ENCODE results near the gene RTKN. TPM values are rescaled to one million over a fixed set of nuclear protein-coding genes. Genes with fewer than 3 reads are reported as not detected.
A peak's percentile ranks its signal among the peaks of the same experiment; 100 is the strongest.

The RTKN gene
- total and polyA plus RNA-seq, 2 of the 13 experiments (the other 11 are each of a cell fraction or from before 2014, with no cell fraction given) = 159 to 166 TPM

- TF ChIP-seq FOXK1 (CRISPR knock-in tag; IDR thresholded peaks at IDR 0.05; ENCODE audit: borderline replicate concordance, low read depth) (peak; percentile 93; the same call in 1 of the 2 replicates), MXI1 (IDR thresholded peaks at IDR 0.05; ENCODE audit: borderline replicate concordance, low read depth, low read length) (peak; percentile 81; the same call in 2 of the 3 replicates), KDM5B (CRISPR knock-in tag; IDR thresholded peaks at IDR 0.05; ENCODE audit: borderline replicate concordance) (peak; percentile 97), MED8 (CRISPR knock-in tag; IDR thresholded peaks at IDR 0.05; ENCODE audit: insufficient replicate concordance) (peak; percentile 91), BCL6 (CRISPR knock-in tag; IDR thresholded peaks at IDR 0.05) (peak; percentile 23), ONECUT2 (CRISPR knock-in tag; IDR thresholded peaks at IDR 0.05) (no peak), ZNF136 (CRISPR knock-in tag; IDR thresholded peaks at IDR 0.05; ENCODE audit: low read depth) (peak; percentile 74), AKAP8 (CRISPR knock-in tag; IDR thresholded peaks at IDR 0.05) (peak; percentile 48; the same call in 1 of the 2 replicates), CREB1 (IDR thresholded peaks at IDR 0.05) (no peak), CREB1 (CRISPR knock-in tag; IDR thresholded peaks at IDR 0.05) (peak; percentile 91), NFE2L2 (IDR thresholded peaks at IDR 0.05; ENCODE audit: low read length) (0 out of 2 replicates have a peak, but pooled peaks have one; percentile 1), KLF15 (CRISPR knock-in tag; IDR thresholded peaks at IDR 0.05; ENCODE audit: borderline replicate concordance) (peak; percentile 68; the same call in 1 of the 2 replicates), E2F1 (CRISPR knock-in tag; IDR thresholded peaks at IDR 0.05) (peak; percentile 87), ZNF33B (CRISPR knock-in tag; IDR thresholded peaks at IDR 0.05) (no peak), SRSF9 (IDR thresholded peaks at IDR 0.05; ENCODE audit: borderline replicate concordance, insufficient read depth, low read depth, low read length, poor library complexity, severe bottlenecking) (no peak), ZFP62 (CRISPR knock-in tag; IDR thresholded peaks at IDR 0.05) (no peak)
- TF ChIP-seq, protein P1, sequence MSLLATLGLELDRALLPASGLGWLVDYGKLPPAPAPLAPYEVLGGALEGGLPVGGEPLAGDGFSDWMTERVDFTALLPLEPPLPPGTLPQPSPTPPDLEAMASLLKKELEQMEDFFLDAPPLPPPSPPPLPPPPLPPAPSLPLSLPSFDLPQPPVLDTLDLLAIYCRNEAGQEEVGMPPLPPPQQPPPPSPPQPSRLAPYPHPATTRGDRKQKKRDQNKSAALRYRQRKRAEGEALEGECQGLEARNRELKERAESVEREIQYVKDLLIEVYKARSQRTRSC (CRISPR knock-in tag; IDR thresholded peaks at IDR 0.05; ENCODE audit: low read depth) = no peak
- TF ChIP-seq, protein P2, sequence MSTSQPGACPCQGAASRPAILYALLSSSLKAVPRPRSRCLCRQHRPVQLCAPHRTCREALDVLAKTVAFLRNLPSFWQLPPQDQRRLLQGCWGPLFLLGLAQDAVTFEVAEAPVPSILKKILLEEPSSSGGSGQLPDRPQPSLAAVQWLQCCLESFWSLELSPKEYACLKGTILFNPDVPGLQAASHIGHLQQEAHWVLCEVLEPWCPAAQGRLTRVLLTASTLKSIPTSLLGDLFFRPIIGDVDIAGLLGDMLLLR (CRISPR knock-in tag; IDR thresholded peaks at IDR 0.05) = peak; percentile 88
- TF ChIP-seq, protein P3, sequence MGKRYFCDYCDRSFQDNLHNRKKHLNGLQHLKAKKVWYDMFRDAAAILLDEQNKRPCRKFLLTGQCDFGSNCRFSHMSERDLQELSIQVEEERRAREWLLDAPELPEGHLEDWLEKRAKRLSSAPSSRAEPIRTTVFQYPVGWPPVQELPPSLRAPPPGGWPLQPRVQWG (CRISPR knock-in tag; IDR thresholded peaks at IDR 0.05; ENCODE audit: borderline replicate concordance, low read depth) = no peak
Measured at GRCh38 chr2:74482801-74483674, 41.3 kb upstream of the RTKN start, which contains the start of the genes CCDC142 and TTC31 (continued).
